Activated CD4-positive, alpha-beta memory T cell treated with anti-CD3 and anti-CD28 coated beads, Interleukin-2, amount 10 ng/mL, durations not matched to agents 7 days and 5 days (primary cell): Measurements from ENCODE around the gene ADPGK. TPM values are rescaled to one million over a fixed set of nuclear protein-coding genes. Genes with fewer than 3 reads are reported as not detected.
A peak's percentile ranks its signal among the peaks of the same experiment; 100 is the strongest.

Experiments
- CTCF ChIA-PET: fragments of 350-600 bp; sonication (Branson Sonifier 250); formaldehyde crosslinking; loops from one replicate; lab custom pipeline; 2021; ENCODE audit warnings: antibody characterized with exemption, inconsistent platforms; lab: Charles Lee
- POLR2A ChIA-PET: fragments of 350-600 bp; sonication (Branson Sonifier 250); formaldehyde crosslinking; loops from one replicate; lab custom pipeline; 2021; ENCODE audit warnings: antibody characterized with exemption; lab: Charles Lee
- DNase-seq: peaks from one replicate; pipeline ENCODE4 v3.0.0-alpha.2; 2020
- H3K27ac Mint-ChIP-seq: one replicate; pipeline ENCODE4 v1.8.0; 2021; ENCODE audit warnings: mild to moderate bottlenecking, mixed read lengths
- H3K27me3 Mint-ChIP-seq: one replicate; pipeline ENCODE4 v1.8.0; 2021; ENCODE audit warnings: mixed read lengths
- H3K36me3 Mint-ChIP-seq: one replicate; pipeline ENCODE4 v1.8.0; 2021; ENCODE audit warnings: low read depth, mixed read lengths
- H3K4me1 Mint-ChIP-seq: one replicate; pipeline ENCODE4 v1.8.0; 2021; ENCODE audit warnings: mixed read lengths
- H3K4me3 Mint-ChIP-seq: one replicate; pipeline ENCODE4 v1.8.0; 2021; ENCODE audit warnings: mild to moderate bottlenecking, mixed read lengths
- H3K9me3 Mint-ChIP-seq: one replicate; pipeline ENCODE4 v1.8.0; 2021; ENCODE audit warnings: mixed read lengths
- total RNA-seq, 2 experiments: library from RNA; stranded (reverse); gene quantifications; one replicate each; pipeline ENCODE4 v1.2.3, GENCODE V29; 2021

Gene ADPGK
- total RNA-seq, 2 experiments from 2014 or later, result 83.6 to 84.7 TPM

DNA sequence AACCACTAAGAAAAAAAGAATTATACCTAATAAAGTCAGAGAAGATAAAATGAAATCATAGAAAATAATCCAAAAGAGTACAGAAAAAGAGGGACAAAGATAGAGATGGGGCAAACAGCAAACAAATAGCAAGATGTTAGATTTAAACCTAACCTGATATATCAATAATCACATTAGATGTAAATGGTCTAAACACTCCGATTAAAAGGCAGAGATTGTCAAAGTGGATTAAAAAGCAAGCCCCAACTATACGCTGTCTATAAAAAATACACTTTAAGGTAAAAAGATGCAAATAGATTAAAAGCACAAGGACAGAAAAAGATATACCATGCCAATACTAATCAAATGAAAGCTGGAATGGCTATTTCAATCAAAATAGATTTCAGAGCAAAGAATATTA, 16.8 kb downstream of the ADPGK start:
- Mint-ChIP-seq H3K36me3 (peaks cover 78% of the 10 kb centered on the region), H3K4me1 (peaks cover 28% of the 10 kb centered on the region), H3K9me3 (peaks cover 15% of the 10 kb centered on the region), H3K4me3 (no peak overlapping the region), H3K27ac (no peak overlapping the region), H3K27me3 (no peaks in the 10 kb centered on the region)
- ChIA-PET CTCF (interaction anchor here (0.5 to 3.1 kb wide), 3 partner anchors 18 to 79 kb away, joined by 3 to 13 read pairs (median 3); no protein-coding TSS in a partner anchor), POLR2A (no interaction called here)
- DNase-seq, result no peak

DNA sequence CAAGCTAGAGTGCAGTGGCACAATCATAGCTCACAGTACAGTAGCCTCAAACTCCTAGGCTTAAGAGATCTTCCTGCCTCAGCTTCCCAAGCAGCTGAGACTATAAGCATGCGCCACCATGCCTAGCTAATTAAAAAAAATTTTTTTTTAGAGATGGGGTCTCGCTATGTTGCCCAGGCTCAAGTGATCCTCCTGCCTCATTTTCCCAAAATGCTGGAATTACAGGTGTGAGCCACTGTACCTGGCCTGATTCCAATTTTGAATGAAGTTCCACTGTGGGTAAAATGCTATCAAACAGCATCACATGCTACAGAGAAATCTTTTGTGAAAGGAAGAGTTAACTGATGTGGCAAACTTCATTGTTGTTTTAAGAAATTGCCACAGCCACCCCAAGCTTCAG, 17.5 kb downstream of the ADPGK start:
- Mint-ChIP-seq H3K9me3 (peaks cover 15% of the 10 kb centered on the region), H3K4me3 (no peak overlapping the region), H3K27me3 (no peaks in the 10 kb centered on the region), H3K27ac (no peak overlapping the region), H3K4me1 (peaks cover 27% of the 10 kb centered on the region), H3K36me3 (peaks cover 79% of the 10 kb centered on the region)
- DNase-seq, result no peak
- ChIA-PET CTCF (interaction anchor here (0.7 to 3.1 kb wide), 2 partner anchors 44 to 362 kb away, joined by 3 to 13 read pairs; no protein-coding TSS in a partner anchor), POLR2A (no interaction called here)

DNA sequence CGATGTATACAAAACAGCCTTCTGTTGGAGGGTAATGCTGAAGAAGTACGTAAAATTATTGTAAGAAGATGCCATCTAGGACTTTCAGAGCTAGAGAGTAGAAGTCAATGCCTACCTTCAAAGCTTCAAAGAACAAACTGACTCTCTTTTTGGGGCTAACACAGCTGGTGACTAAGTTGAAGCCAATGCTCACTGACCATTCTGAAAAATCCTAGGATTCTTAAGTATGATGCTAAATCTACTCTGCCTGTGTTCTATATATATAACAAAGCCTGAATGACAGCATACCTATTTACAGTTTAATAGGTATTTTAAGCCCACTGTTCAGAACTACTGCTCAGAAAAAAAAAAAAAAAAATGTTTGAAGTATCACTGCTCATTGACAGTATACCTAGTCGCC, 18.9 kb downstream of the ADPGK start:
- H3K4me3 Mint-ChIP-seq, result no peak overlapping the region
- peaks cover 82% of the 10 kb centered on the region for H3K36me3 Mint-ChIP-seq
- ChIA-PET CTCF (interaction anchor here (3.1 kb wide), 1 partner anchor 43 kb away, joined by 13 read pairs; no protein-coding TSS in a partner anchor), POLR2A (interaction anchor here (0.6 to 1.5 kb wide), 5 partner anchors 11 to 923 kb away, joined by 3 to 7 read pairs (median 4); no protein-coding TSS in a partner anchor)
- peaks cover 15% of the 10 kb centered on the region for H3K9me3 Mint-ChIP-seq
- DNase-seq, result no peak
- peaks cover 34% of the 10 kb centered on the region for H3K4me1 Mint-ChIP-seq
- H3K27ac Mint-ChIP-seq, result no peak overlapping the region
- H3K27me3 Mint-ChIP-seq, result no peaks in the 10 kb centered on the region

DNA sequence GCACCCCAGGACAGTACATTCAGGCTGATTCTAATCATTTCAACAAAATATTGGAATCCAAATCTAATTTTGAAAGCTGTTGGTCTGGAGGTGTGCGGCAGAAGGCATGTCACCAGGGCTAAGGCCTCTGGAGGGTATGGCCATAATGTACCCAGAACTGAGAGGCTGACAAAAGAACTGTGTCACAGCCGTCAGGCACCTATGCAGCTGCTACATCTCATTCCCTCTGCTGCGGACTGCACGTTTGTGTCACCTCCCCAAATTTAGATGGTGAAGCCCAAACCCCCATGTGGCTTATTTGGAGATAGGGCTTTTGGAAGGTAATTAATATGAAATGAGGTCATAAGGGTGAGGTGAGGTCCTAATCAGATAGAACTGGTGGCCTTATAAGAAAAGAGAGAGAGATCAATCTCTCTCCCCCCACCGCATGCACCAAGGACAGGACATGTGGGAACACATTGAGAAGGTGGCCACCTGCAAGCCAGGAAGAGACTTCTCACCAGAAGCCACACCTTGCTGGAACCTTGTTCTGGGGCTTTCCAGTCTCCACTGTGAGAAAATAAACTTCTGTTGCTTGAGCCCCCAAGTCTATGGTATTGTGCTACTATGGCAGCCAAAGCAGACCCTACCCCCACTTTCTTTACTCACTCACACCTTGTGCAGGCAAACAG, 22.8 kb downstream of the ADPGK start:
- CTCF ChIA-PET, result interaction anchor here (1.3 kb wide), 1 partner anchor 12 kb away, joined by 4 read pairs; no protein-coding TSS in a partner anchor
- Mint-ChIP-seq H3K36me3 (peaks cover 83% of the 10 kb centered on the region), H3K9me3 (no peaks in the 10 kb centered on the region), H3K4me3 (no peak overlapping the region), H3K27me3 (no peaks in the 10 kb centered on the region), H3K4me1 (peaks cover 41% of the 10 kb centered on the region), H3K27ac (peak overlapping the region; percentile 67)
- POLR2A ChIA-PET, result interaction anchor here (1.5 kb wide), 1 partner anchor 23 kb away, joined by 6 read pairs; the partner anchor contains the start of gene ADPGK
- DNase-seq, result no peak

DNA sequence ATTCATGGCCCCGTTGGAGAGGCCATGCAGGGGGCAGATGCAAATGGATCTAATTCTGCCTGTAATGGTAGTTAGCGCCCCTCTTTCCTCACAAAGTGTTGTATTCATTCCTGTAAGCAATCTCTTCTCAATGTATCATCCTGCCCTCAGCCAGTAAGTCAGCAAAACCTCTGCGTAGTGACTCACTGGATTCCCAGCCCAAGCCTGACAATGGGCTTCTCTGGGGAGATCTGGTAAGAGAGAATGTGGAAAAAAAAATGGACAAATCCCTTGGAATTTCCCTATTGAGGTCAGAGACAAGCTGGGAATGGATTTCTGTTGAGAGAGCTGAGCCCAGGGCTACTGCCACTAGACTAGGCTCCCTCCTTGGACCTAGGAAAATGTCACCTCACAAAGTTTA, 25.4 kb downstream of the ADPGK start:
- Mint-ChIP-seq H3K4me3 (no peak overlapping the region), H3K27me3 (no peaks in the 10 kb centered on the region), H3K36me3 (peaks cover 91% of the 10 kb centered on the region), H3K27ac (peak overlapping the region; percentile 17), H3K9me3 (no peaks in the 10 kb centered on the region), H3K4me1 (peaks cover 29% of the 10 kb centered on the region)
- no peak for DNase-seq
- ChIA-PET CTCF (no interaction called here), POLR2A (interaction anchor here (1.0 kb wide), 1 partner anchor 36 kb away, joined by 3 read pairs; no protein-coding TSS in a partner anchor)

DNA sequence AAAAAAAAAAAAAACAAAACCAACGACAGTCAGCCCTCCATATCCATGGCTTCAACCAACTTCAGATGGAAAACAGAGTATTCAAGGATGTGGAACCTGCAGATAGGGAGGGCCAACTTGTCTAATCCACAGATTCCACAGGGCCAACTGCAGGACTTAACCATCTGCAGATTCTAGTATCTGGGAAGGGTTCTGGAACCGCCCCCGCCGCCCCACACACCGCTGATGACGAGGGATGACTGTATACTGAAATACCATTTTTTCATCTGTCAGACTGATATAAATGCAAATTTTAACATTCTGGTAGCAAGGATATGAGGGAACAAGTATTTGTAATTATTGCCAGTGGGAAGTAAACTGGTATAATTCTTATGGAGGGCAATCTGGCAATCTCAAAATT, 29.5 kb downstream of the ADPGK start:
- no peak for DNase-seq
- POLR2A ChIA-PET, result interaction anchor here (0.5 to 1.5 kb wide), 2 partner anchors 11 kb away, joined by 3 read pairs; no protein-coding TSS in a partner anchor
- peaks cover 84% of the 10 kb centered on the region for H3K36me3 Mint-ChIP-seq
- CTCF ChIA-PET, result no interaction called here
- H3K27me3 Mint-ChIP-seq, result no peaks in the 10 kb centered on the region
- no peak overlapping the region for H3K27ac Mint-ChIP-seq
- H3K9me3 Mint-ChIP-seq, result no peaks in the 10 kb centered on the region
- H3K4me3 Mint-ChIP-seq, result no peak overlapping the region
- peaks cover 14% of the 10 kb centered on the region for H3K4me1 Mint-ChIP-seq

DNA sequence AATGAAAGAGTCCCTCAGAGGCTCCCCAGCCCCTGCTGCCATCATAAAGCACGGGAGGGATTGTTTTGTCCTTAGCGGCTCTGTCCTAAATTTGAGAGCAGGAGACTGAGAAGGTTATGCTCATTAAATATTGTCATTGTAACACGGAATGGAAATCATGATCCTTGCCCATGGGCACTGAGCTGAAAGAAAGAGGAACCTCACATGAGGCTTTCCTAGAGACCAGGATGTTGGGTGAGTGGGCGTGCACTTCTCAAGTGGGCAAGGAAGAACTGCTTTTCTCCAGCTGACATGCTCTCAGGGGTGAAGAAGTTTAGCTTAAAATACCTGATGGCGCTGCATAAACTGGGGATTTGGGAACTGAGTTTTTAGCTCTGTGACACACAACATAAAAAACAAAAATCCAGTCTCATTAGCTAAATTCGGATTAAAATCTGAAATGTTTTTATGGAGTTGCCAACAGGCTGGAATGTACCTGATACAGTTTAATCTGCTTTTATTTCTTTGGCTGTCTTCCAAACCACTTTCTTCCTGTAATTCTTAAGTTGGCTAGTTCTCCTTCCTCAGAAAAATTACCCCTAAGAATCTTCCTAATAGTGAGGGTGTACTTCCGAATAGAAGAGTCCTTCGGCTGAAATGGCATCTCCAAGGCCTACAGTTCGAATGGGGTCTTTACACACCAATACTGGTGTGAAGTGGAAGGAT, 31.7 kb downstream of the ADPGK start:
- H3K27ac Mint-ChIP-seq, result no peak overlapping the region
- DNase-seq, result no peak
- CTCF ChIA-PET, result interaction anchor here (0.8 to 1.4 kb wide), 4 partner anchors 19 to 81 kb away, joined by 3 to 4 read pairs (median 3); no protein-coding TSS in a partner anchor
- H3K27me3 Mint-ChIP-seq, result no peaks in the 10 kb centered on the region
- no peak overlapping the region for H3K4me3 Mint-ChIP-seq
- POLR2A ChIA-PET, result interaction anchor here (1.2 to 1.9 kb wide), 6 partner anchors 9 to 26 kb away, joined by 3 to 8 read pairs (median 3); no protein-coding TSS in a partner anchor
- no peaks in the 10 kb centered on the region for H3K9me3 Mint-ChIP-seq
- peaks cover 74% of the 10 kb centered on the region for H3K36me3 Mint-ChIP-seq
- H3K4me1 Mint-ChIP-seq, result peaks cover 11% of the 10 kb centered on the region

DNA sequence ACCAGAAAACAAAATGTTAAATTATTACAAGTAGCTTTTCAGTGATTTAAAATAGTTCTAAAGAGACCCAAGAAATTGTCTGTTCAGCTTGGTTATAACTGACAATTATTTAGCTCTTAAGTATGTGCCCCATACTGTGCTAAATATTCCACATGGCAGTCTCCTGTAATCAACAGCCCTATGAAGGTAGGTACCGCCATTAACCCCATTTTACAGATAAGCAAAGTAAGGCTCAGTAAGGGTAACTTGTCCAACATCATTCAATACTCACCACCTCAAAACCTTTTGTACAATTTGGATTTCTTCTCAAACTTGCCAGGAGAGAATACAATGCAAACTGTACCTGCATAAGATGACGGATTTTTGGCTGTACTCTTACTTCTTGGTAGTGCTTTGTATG, 33.9 kb downstream of the ADPGK start:
- Mint-ChIP-seq H3K4me1 (peaks cover 11% of the 10 kb centered on the region), H3K36me3 (peaks cover 61% of the 10 kb centered on the region), H3K27me3 (no peaks in the 10 kb centered on the region), H3K27ac (no peak overlapping the region), H3K9me3 (no peaks in the 10 kb centered on the region), H3K4me3 (no peak overlapping the region)
- ChIA-PET CTCF (interaction anchor here (0.8 to 1.0 kb wide), 4 partner anchors 18 to 33 kb away, joined by 3 to 4 read pairs (median 3); no protein-coding TSS in a partner anchor), POLR2A (interaction anchor here (1.9 kb wide), 1 partner anchor 10 kb away, joined by 8 read pairs; no protein-coding TSS in a partner anchor)
- DNase-seq, result no peak

DNA sequence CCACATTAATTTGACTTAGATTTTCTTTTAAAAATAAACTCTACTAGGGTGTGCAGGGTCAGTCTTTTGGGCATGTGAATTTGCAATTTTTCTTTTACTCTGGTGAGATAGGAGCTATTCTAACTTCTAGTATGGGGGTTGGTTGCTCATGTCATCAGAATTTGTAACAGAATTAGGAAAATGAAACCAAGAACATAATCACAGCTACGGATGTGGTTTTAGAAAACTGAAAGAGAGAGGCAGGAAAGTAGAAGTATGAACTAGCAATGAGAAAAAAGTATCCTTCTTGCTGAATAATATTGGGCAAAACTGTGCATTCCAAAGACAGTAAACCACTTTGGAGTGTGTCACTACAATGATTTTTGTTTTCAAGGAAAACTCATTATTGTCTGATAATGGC, 43.3 kb downstream of the ADPGK start:
- H3K4me1 Mint-ChIP-seq, result peaks cover 46% of the 10 kb centered on the region
- CTCF ChIA-PET, result interaction anchor here (0.7 to 2.7 kb wide), 4 partner anchors 12 to 43 kb away, joined by 3 to 10 read pairs (median 3); partner anchors contain the start of gene ADPGK
- peak overlapping the region; percentile 83 for H3K27ac Mint-ChIP-seq
- H3K36me3 Mint-ChIP-seq, result peaks cover 60% of the 10 kb centered on the region
- peaks cover 3% of the 10 kb centered on the region for H3K9me3 Mint-ChIP-seq
- H3K27me3 Mint-ChIP-seq, result no peaks in the 10 kb centered on the region
- POLR2A ChIA-PET, result interaction anchor here (0.6 to 4.2 kb wide), 8 partner anchors 11 to 364 kb away, joined by 3 to 23 read pairs (median 6); partner anchors contain the start of genes ADPGK, ARIH1, BBS4 and HEXA
- peak overlapping the region; percentile 46 for H3K4me3 Mint-ChIP-seq
- DNase-seq, result no peak

DNA sequence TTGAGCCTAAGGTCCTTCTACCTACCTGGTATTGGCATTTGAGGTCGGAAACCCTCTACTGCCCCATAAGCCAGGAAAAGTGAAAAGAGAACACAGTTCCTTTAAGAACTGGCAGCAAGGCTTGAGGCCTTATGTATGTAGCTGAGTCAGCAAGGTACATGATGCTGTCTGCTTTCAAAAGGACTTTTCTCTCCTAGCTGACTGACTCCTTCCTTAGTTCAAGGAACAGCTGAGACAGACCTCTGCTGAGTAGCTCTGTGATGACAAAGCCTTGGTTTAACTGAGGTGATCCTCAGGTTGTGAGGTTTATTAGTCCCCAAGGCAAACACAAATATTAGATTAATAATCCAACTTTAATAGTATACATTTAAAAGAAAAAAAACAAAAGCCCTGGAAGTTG, 45.8 kb downstream of the ADPGK start:
- CTCF ChIA-PET, result interaction anchor here (2.8 to 7.8 kb wide), 2 partner anchors 15 to 36 kb away, joined by 6 to 39 read pairs; no protein-coding TSS in a partner anchor
- POLR2A ChIA-PET, result interaction anchor here (1.1 to 4.2 kb wide), 2 partner anchors 35 to 46 kb away, joined by 3 to 23 read pairs; partner anchors contain the start of gene ADPGK
- H3K4me1 Mint-ChIP-seq, result peaks cover 64% of the 10 kb centered on the region
- no peak overlapping the region for H3K27ac Mint-ChIP-seq
- peaks cover 78% of the 10 kb centered on the region for H3K36me3 Mint-ChIP-seq
- no peak overlapping the region for H3K4me3 Mint-ChIP-seq
- peaks cover 3% of the 10 kb centered on the region for H3K9me3 Mint-ChIP-seq
- no peak for DNase-seq
- no peaks in the 10 kb centered on the region for H3K27me3 Mint-ChIP-seq

DNA sequence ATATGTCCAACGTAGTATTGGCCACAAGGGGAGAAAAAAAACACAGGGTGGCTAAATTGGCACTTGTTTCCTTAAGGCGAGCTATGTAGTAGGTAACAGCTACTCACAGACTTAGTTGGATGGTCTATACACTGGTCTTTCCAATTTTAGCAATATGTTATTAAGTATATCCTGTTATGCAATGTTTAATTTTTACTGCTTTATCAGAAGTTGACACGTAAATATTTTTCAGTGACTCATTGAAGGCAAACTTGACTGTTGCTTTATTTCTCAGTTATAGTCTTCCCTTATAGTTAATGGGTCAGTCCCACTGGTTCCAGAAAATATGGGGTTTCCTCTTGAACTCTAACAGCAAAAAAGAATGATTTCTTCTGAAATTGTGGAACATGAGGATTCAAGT, 46.5 kb downstream of the ADPGK start:
- H3K9me3 Mint-ChIP-seq, result peaks cover 3% of the 10 kb centered on the region
- CTCF ChIA-PET, result interaction anchor here (2.8 to 7.8 kb wide), 2 partner anchors 14 to 36 kb away, joined by 6 to 39 read pairs; no protein-coding TSS in a partner anchor
- DNase-seq, result no peak
- H3K4me1 Mint-ChIP-seq, result peaks cover 61% of the 10 kb centered on the region
- POLR2A ChIA-PET, result interaction anchor here (1.1 kb wide), 1 partner anchor 35 kb away, joined by 3 read pairs; no protein-coding TSS in a partner anchor
- no peak overlapping the region for H3K4me3 Mint-ChIP-seq
- no peaks in the 10 kb centered on the region for H3K27me3 Mint-ChIP-seq
- H3K27ac Mint-ChIP-seq, result no peak overlapping the region
- H3K36me3 Mint-ChIP-seq, result peaks cover 79% of the 10 kb centered on the region

DNA sequence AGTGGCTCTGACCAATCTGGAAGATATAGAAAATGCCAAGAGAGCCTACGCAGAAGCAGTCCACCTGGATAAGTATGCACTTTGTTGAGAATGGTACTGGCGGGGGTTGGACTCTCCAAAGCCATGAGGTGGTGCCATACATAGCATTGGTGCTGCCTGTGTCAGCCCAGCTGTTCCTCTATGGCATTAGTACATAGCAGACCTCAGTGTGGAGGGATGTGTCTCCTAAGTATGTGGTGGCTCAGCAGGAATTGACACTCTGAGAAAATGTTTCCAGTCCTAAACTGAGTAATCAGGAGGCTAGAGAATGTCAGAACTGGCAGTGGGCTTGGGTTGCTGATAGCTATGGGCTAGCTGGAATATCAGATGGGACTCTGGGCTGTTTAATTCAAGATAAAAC, 48.4 kb downstream of the ADPGK start:
- no peak for DNase-seq
- ChIA-PET POLR2A (interaction anchor here (1.0 to 1.2 kb wide), 3 partner anchors 11 to 48 kb away, joined by 3 read pairs; partner anchors contain the start of gene ADPGK), CTCF (interaction anchor here (0.7 to 7.8 kb wide), 2 partner anchors 12 to 14 kb away, joined by 4 to 39 read pairs; no protein-coding TSS in a partner anchor)
- Mint-ChIP-seq H3K4me1 (peaks cover 42% of the 10 kb centered on the region), H3K9me3 (peaks cover 3% of the 10 kb centered on the region), H3K4me3 (no peak overlapping the region), H3K27me3 (no peaks in the 10 kb centered on the region), H3K27ac (no peak overlapping the region), H3K36me3 (peaks cover 68% of the 10 kb centered on the region)
